CD14-positive monocyte (primary cell): ENCODE measurements around the gene METAP1D. TPM values are rescaled to one million over a fixed set of nuclear protein-coding genes. Genes with fewer than 3 reads are reported as not detected.

Experiments
- DNase-seq, 3 donors: peaks; one replicate each; pipeline ENCODE4 v3.0.0-alpha.2; 2011 to 2022
- H2AFZ ChIP-seq: 2 replicates; pipeline ENCODE4 v1.6.0; 2012; ENCODE audit warnings: mild to moderate bottlenecking, low read depth, low read length, inconsistent platforms; ENCODE audit not compliant: insufficient read depth, poor library complexity, severe bottlenecking
- H3K27ac ChIP-seq, 2 donors: 1 replicate in 1 of 2; 2 replicates in 1 of 2; pipeline ENCODE4 v1.5.1; 2012 to 2013; ENCODE audit warnings: low read length in 2 of 2, control low read depth in 1 of 2, inconsistent platforms in 1 of 2, low read depth in 1 of 2, mild to moderate bottlenecking in 1 of 2
- H3K27me3 ChIP-seq, 2 donors: one replicate each; pipeline versions ENCODE4 v1.6.0 to v1.6.1; 2011 to 2013; ENCODE audit warnings: low read length in 2 of 2; ENCODE audit not compliant: control insufficient read depth in 2 of 2, insufficient read depth in 2 of 2
- H3K36me3 ChIP-seq, 2 donors: replicated peaks in 1 of 2; 1 replicate in 1 of 2; 2 replicates in 1 of 2; pipeline versions ENCODE4 v1.5.1 to v1.6.1; 2012 to 2013; ENCODE audit warnings: low read length in 2 of 2, control low read depth in 1 of 2, inconsistent platforms in 1 of 2, mild to moderate bottlenecking in 1 of 2; ENCODE audit not compliant: insufficient read depth in 2 of 2, control insufficient read depth in 1 of 2
- H3K4me1 ChIP-seq, 2 donors: 1 replicate in 1 of 2; 2 replicates in 1 of 2; pipeline versions ENCODE4 v1.5.1 to v1.6.1; 2012 to 2013; ENCODE audit warnings: low read length in 2 of 2, control low read depth in 1 of 2, inconsistent platforms in 1 of 2, mild to moderate bottlenecking in 1 of 2, moderate library complexity in 1 of 2; ENCODE audit not compliant: insufficient read depth in 2 of 2, control insufficient read depth in 1 of 2
- H3K4me2 ChIP-seq: replicated peaks from 2 replicates; pipeline ENCODE3; 2012; ENCODE audit warnings: low read length, moderate library complexity, mild to moderate bottlenecking; ENCODE audit not compliant: poor library complexity, severe bottlenecking; ENCODE audit errors: extremely low read depth
- H3K4me3 ChIP-seq, 3 experiments: fragments of 200-600 bp in 1 of 3; sonication (generic) in 1 of 3; replicated peaks in 1 of 3; 1 replicate in 2 of 3; 2 replicates in 1 of 3; pipeline ENCODE4 v1.5.1; 2011 to 2013; ENCODE audit warnings: low read length in 3 of 3, mild to moderate bottlenecking in 3 of 3, control low read depth in 2 of 3, low read depth in 2 of 3, inconsistent platforms in 1 of 3, moderate library complexity in 1 of 3
- H3K79me2 ChIP-seq: 2 replicates; pipeline ENCODE4 v1.6.0; 2012; ENCODE audit warnings: mild to moderate bottlenecking, control low read depth, inconsistent platforms, low read length, moderate library complexity; ENCODE audit not compliant: insufficient read depth
- H3K9ac ChIP-seq: 2 replicates; pipeline ENCODE4 v1.6.0; 2017; ENCODE audit warnings: low read length, mild to moderate bottlenecking; ENCODE audit not compliant: insufficient read depth, poor library complexity, severe bottlenecking
- H3K9me3 ChIP-seq, 2 donors: replicated peaks in 1 of 2; 1 replicate in 1 of 2; 2 replicates in 1 of 2; pipeline versions ENCODE4 v1.5.1 to v1.6.1; 2012 to 2013; ENCODE audit warnings: low read length in 2 of 2, control low read depth in 1 of 2; ENCODE audit not compliant: control insufficient read depth in 1 of 2, insufficient read depth in 1 of 2
- H4K20me1 ChIP-seq: 2 replicates; pipeline ENCODE4 v1.6.0; 2012; ENCODE audit warnings: mild to moderate bottlenecking, low read length, control low read depth, moderate library complexity; ENCODE audit not compliant: insufficient read depth
- H3K27ac Mint-ChIP-seq, 7 donors: one replicate each; pipeline ENCODE4 v1.8.0; 2020; ENCODE audit warnings: mild to moderate bottlenecking in 7 of 7, mixed read lengths in 7 of 7, moderate library complexity in 6 of 7, inconsistent platforms in 2 of 7
- H3K27me3 Mint-ChIP-seq, 3 donors: one replicate each; pipeline ENCODE4 v1.8.0; 2021 to 2022; ENCODE audit warnings: low read depth in 3 of 3, mild to moderate bottlenecking in 3 of 3, mixed read lengths in 3 of 3, moderate library complexity in 3 of 3, inconsistent platforms in 1 of 3
- H3K36me3 Mint-ChIP-seq, 2 donors: one replicate each; pipeline ENCODE4 v1.8.0; 2020; ENCODE audit warnings: mixed read lengths in 2 of 2, inconsistent platforms in 1 of 2, mild to moderate bottlenecking in 1 of 2
- H3K4me1 Mint-ChIP-seq: one replicate; pipeline ENCODE4 v1.8.0; 2020; ENCODE audit warnings: mild to moderate bottlenecking, mixed read lengths
- H3K4me3 Mint-ChIP-seq, 2 donors: one replicate each; pipeline ENCODE4 v1.8.0; 2020; ENCODE audit warnings: mild to moderate bottlenecking in 2 of 2, mixed read lengths in 2 of 2, moderate library complexity in 1 of 2
- H3K9me3 Mint-ChIP-seq, 7 donors: one replicate each; pipeline ENCODE4 v1.8.0; 2020 to 2022; ENCODE audit warnings: mixed read lengths in 7 of 7, mild to moderate bottlenecking in 6 of 7, moderate library complexity in 6 of 7, inconsistent platforms in 2 of 7
- WGBS: methylation state at CpG from one replicate; pipeline ENCODE4 v1.1.5; 2013; ENCODE audit warnings: missing lambda C conversion rate; ENCODE audit not compliant: insufficient coverage; 5-methylcytosine and 5-hydroxymethylcytosine counted together
- intact Hi-C, 2 donors: fragments of 100-400 bp; cut with micrococcal nuclease; formaldehyde crosslinking; loops; one replicate each; pipeline versions ENCODE4 v1.15.0 to v1.15.1; 2023
- polyA plus RNA-seq, 3 donors: library from polyadenylated mRNA; depleted of rRNA in 1 of 3; unstranded in 2 of 3; stranded (reverse) in 1 of 3; fragments of 300-500 nt in 2 of 3; fragments of >200 nt in 1 of 3; fragmentation: Illumina TruSeq in 2 of 3; gene quantifications; 1 replicate in 2 of 3; 2 replicates in 1 of 3; pipeline ENCODE4 v1.2.3, GENCODE V29; 2012 to 2021
- TF ChIP-seq, protein P1 (sequence below): fragments of 200-600 bp; IDR thresholded peaks from one replicate; pipeline ENCODE4 v1.8.0; 2022; ENCODE audit warnings: antibody characterized with exemption, mild to moderate bottlenecking

METAP1D gene
- polyA plus RNA-seq, 3 donors = 0.37 to 1.7 (median 0.41) TPM

DNA sequence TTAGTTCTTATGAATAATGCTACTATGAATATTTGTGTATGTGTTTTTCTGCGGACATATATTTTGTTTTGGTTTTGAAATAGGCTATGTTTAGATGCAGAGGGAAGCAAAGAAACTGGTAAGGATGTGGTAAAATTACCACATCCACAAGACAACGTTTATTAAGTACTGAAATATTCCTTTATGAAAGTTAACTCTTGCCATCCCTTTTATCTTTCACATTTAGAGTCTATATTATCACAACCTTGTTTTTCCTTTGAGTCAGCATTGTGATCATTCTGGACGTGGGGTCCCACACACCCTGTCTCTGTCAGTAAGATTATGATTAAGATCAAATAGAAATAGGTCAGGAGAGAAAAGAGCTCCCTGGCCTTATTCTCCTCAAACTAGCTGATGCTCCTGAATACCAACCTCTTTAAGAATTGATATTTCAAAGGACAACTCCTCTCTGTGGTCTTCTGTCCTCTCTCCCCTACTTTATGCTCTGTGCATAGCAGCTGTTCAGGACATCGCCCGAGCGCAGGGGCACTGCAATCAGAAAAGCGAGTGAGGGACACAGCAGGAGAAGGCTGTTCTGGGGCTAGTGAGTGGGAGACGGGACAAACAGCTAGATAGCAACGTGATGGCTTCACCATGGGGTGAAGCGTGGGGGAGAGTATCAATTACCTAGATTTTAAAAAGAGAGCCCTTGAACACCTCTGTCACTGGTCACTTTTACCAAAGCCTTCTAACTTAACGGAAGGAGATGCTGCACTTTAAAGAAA is 12.2 kb downstream of the METAP1D start:
- H3K27ac Mint-ChIP-seq = peak overlapping the region in 4 of 7 donors; percentile 35 to 64 (median 46)
- Histone ChIP-seq H3K27ac (peak overlapping the region in 1 of 2 donors; percentile 7), H3K36me3 (no peaks in the 10 kb centered on the region), H3K9ac (peak overlapping the region; percentile 16), H3K9me3 (no peaks in the 10 kb centered on the region), H4K20me1 (no peaks in the 10 kb centered on the region), H2AFZ (peak overlapping the region; percentile 60), H3K4me1 (peaks cover 37% of the 10 kb centered on the region in 2 donors), H3K27me3 (no peaks in the 10 kb centered on the region), H3K4me2 (peak overlapping the region; percentile 55), H3K79me2 (no peaks in the 10 kb centered on the region), H3K4me3 (peak overlapping the region in 1 of 3 experiments; percentile 46)
- peaks cover 0 to 3% of the 10 kb centered on the region in 2 donors for H3K36me3 Mint-ChIP-seq
- peaks cover 0 to 5% (median 1%) of the 10 kb centered on the region in 7 donors for H3K9me3 Mint-ChIP-seq
- intact Hi-C loops = no loop called here
- H3K27me3 Mint-ChIP-seq = peaks cover 0 to 2% (median 0%) of the 10 kb centered on the region in 3 donors
- no peak for DNase-seq
- H3K4me3 Mint-ChIP-seq = peak overlapping the region; percentile 37 to 85
- peaks cover 52% of the 10 kb centered on the region for H3K4me1 Mint-ChIP-seq
- 40% methylated on average over 4 of the region's 11 CpGs for WGBS
- TF ChIP-seq, protein P1, sequence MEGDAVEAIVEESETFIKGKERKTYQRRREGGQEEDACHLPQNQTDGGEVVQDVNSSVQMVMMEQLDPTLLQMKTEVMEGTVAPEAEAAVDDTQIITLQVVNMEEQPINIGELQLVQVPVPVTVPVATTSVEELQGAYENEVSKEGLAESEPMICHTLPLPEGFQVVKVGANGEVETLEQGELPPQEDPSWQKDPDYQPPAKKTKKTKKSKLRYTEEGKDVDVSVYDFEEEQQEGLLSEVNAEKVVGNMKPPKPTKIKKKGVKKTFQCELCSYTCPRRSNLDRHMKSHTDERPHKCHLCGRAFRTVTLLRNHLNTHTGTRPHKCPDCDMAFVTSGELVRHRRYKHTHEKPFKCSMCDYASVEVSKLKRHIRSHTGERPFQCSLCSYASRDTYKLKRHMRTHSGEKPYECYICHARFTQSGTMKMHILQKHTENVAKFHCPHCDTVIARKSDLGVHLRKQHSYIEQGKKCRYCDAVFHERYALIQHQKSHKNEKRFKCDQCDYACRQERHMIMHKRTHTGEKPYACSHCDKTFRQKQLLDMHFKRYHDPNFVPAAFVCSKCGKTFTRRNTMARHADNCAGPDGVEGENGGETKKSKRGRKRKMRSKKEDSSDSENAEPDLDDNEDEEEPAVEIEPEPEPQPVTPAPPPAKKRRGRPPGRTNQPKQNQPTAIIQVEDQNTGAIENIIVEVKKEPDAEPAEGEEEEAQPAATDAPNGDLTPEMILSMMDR = no peak

DNA sequence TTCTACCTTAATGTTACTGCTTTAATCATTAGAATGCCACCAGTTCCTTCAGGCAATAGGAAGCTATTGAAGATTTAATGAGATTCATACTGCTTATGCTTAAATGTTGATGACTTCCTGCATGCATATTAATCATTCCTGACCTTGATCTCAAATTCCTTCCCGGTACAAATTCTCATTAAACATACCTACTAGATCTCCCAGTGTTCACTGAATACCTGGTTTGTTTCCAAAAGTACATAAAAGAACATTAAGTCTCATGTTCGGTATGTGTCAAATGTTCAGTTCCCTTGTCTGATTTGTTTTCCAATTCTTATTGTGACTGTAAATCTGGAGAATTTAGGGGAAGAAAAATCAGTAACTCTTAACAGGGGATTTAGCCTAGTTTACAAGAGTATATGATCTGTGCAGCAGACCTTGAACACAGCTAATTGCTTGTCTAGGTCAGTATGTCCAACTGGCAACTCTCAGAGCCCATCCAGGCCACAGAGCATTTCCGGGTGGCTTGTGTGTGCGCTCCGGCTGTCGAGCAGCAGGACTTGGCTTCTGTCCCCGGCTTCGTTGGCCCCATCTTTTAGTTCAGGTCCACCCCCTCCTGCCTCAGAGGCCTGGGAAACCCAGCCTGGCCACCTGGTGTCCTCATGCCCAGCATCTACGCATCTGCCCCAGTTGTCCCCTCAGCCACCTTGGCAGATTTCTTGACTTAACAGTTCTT is 13.1 kb downstream of the METAP1D start:
- Mint-ChIP-seq H3K36me3 (peaks cover 0 to 3% of the 10 kb centered on the region in 2 donors), H3K4me3 (peak overlapping the region in 1 of 2 donors; percentile 85), H3K4me1 (peaks cover 57% of the 10 kb centered on the region), H3K27me3 (peaks cover 0 to 2% (median 0%) of the 10 kb centered on the region in 3 donors), H3K27ac (peak overlapping the region in 2 of 7 donors; percentile 14 to 45), H3K9me3 (peaks cover 0 to 5% (median 0%) of the 10 kb centered on the region in 7 donors)
- Histone ChIP-seq H3K9ac (no peak overlapping the region), H3K4me1 (peaks cover 41 to 42% of the 10 kb centered on the region in 2 donors), H2AFZ (peak overlapping the region; percentile 60), H4K20me1 (no peaks in the 10 kb centered on the region), H3K36me3 (no peaks in the 10 kb centered on the region), H3K79me2 (no peaks in the 10 kb centered on the region), H3K4me2 (peak overlapping the region; percentile 55), H3K27ac (no peak overlapping the region), H3K4me3 (peak overlapping the region in 1 of 3 experiments; percentile 46), H3K9me3 (no peaks in the 10 kb centered on the region), H3K27me3 (no peaks in the 10 kb centered on the region)
- TF ChIP-seq, protein P1 = no peak
- DNase-seq = no peak
- WGBS = 75% methylated on average over 6 of the region's 9 CpGs
- intact Hi-C loops = no loop called here
